ENCODE data around the gene CDKN1C.

- TF ChIP-seq CTCF (IDR thresholded peaks at IDR 0.05; ENCODE audit: poor library complexity, severe bottlenecking) (no peak), MXI1 (conservative IDR thresholded peaks at IDR 0.05; ENCODE audit: poor library complexity, severe bottlenecking) (no peak)
Observed at GRCh38 chr11:2923446-2924375, 38.1 kb upstream of the CDKN1C start.

Data from neural cell (in vitro differentiated cells).